Activated T-helper 2 cell treated with anti-CD3 and anti-CD28 coated beads, Interferon-gamma antibody, Interleukin-2, Interleukin-4, amounts not matched to agents 10 μg/mL and 5 μg/mL and 100 μg/mL, durations not matched to agents 14 hours and 24 hours and 36 hours (primary cell): ENCODE results near the gene QKI. TPM values are rescaled to one million over a fixed set of nuclear protein-coding genes. Genes with fewer than 3 reads are reported as not detected.

Experiments
- DNase-seq: peaks from one replicate; pipeline ENCODE4 v3.0.0; 2021; ENCODE audit warnings: low spot score
- H3K27ac Mint-ChIP-seq: one replicate; pipeline ENCODE4 v1.8.0; 2021; ENCODE audit warnings: mixed read lengths
- H3K27me3 Mint-ChIP-seq: one replicate; pipeline ENCODE4 v1.8.0; 2021; ENCODE audit warnings: low read depth, mixed read lengths
- H3K36me3 Mint-ChIP-seq: one replicate; pipeline ENCODE4 v1.8.0; 2021; ENCODE audit warnings: low read depth, mixed read lengths
- H3K4me1 Mint-ChIP-seq: one replicate; pipeline ENCODE4 v1.8.0; 2021; ENCODE audit warnings: low read depth, mixed read lengths
- H3K4me3 Mint-ChIP-seq: one replicate; pipeline ENCODE4 v1.8.0; 2021; ENCODE audit warnings: low read depth, mild to moderate bottlenecking, moderate library complexity, mixed read lengths
- H3K9me3 Mint-ChIP-seq: one replicate; pipeline ENCODE4 v1.8.0; 2021; ENCODE audit warnings: mixed read lengths
- intact Hi-C: fragments of 100-400 bp; cut with micrococcal nuclease; formaldehyde crosslinking; loops from one replicate; pipeline ENCODE4 v1.15.1; 2023
- total RNA-seq: library from RNA; stranded (reverse); gene quantifications from 2 replicates; pipeline ENCODE4 v1.2.3, GENCODE V29; 2022

The QKI gene
- total RNA-seq, 1 donor from 2014 or later, result 65.1 TPM

GRCh38 chr6:163395122-163395830 is 19.2 kb upstream of the QKI start:
- H3K9me3 Mint-ChIP-seq, result no peaks in the 10 kb centered on the region
- H3K4me1 Mint-ChIP-seq, result peaks cover 4% of the 10 kb centered on the region
- intact Hi-C loops, result no loop called here
- H3K27me3 Mint-ChIP-seq, result peaks cover 28% of the 10 kb centered on the region
- H3K36me3 Mint-ChIP-seq, result no peaks in the 10 kb centered on the region
- H3K27ac Mint-ChIP-seq, result no peak overlapping the region
- no peak overlapping the region for H3K4me3 Mint-ChIP-seq
- DNase-seq, result no peak

- Mint-ChIP-seq H3K4me1 (peaks cover 4% of the 10 kb centered on the region), H3K4me3 (no peak overlapping the region), H3K27ac (no peak overlapping the region), H3K36me3 (no peaks in the 10 kb centered on the region), H3K9me3 (no peaks in the 10 kb centered on the region), H3K27me3 (peaks cover 24% of the 10 kb centered on the region)
- intact Hi-C loops, result no loop called here
- DNase-seq, result no peak
Observed at GRCh38 chr6:163395831-163396185, 18.7 kb upstream of the QKI start.

GRCh38 chr6:163397326-163397725 is 17.2 kb upstream of the QKI start:
- H3K36me3 Mint-ChIP-seq, result no peaks in the 10 kb centered on the region
- no peaks in the 10 kb centered on the region for H3K9me3 Mint-ChIP-seq
- H3K27ac Mint-ChIP-seq, result no peak overlapping the region
- H3K4me3 Mint-ChIP-seq, result no peak overlapping the region
- no peak for DNase-seq
- H3K27me3 Mint-ChIP-seq, result peaks cover 19% of the 10 kb centered on the region
- intact Hi-C loops, result no loop called here
- peaks cover 4% of the 10 kb centered on the region for H3K4me1 Mint-ChIP-seq

GRCh38 chr6:163398115-163398514 is 16.4 kb upstream of the QKI start:
- H3K4me3 Mint-ChIP-seq, result no peak overlapping the region
- intact Hi-C loops, result no loop called here
- peaks cover 18% of the 10 kb centered on the region for H3K27me3 Mint-ChIP-seq
- no peaks in the 10 kb centered on the region for H3K9me3 Mint-ChIP-seq
- no peak for DNase-seq
- H3K27ac Mint-ChIP-seq, result no peak overlapping the region
- no peaks in the 10 kb centered on the region for H3K36me3 Mint-ChIP-seq
- peaks cover 4% of the 10 kb centered on the region for H3K4me1 Mint-ChIP-seq

GRCh38 chr6:163398815-163399214 is 15.7 kb upstream of the QKI start:
- peaks cover 4% of the 10 kb centered on the region for H3K4me1 Mint-ChIP-seq
- intact Hi-C loops, result no loop called here
- peaks cover 18% of the 10 kb centered on the region for H3K27me3 Mint-ChIP-seq

GRCh38 chr6:163400509-163400908 is 14.0 kb upstream of the QKI start:
- Mint-ChIP-seq H3K27ac (no peak overlapping the region), H3K27me3 (peaks cover 13% of the 10 kb centered on the region), H3K36me3 (no peaks in the 10 kb centered on the region), H3K4me1 (peaks cover 5% of the 10 kb centered on the region), H3K9me3 (no peaks in the 10 kb centered on the region), H3K4me3 (no peak overlapping the region)
- no peak for DNase-seq
- intact Hi-C loops, result no loop called here

More at GRCh38 chr6:163398815-163399214, 15.7 kb upstream of the QKI start:
- Mint-ChIP-seq H3K36me3 (no peaks in the 10 kb centered on the region), H3K27ac (no peak overlapping the region), H3K9me3 (no peaks in the 10 kb centered on the region), H3K4me3 (no peak overlapping the region)
- DNase-seq, result no peak

GRCh38 chr6:163401039-163401885 is 13.3 kb upstream of the QKI start:
- Mint-ChIP-seq H3K27me3 (peaks cover 10% of the 10 kb centered on the region), H3K27ac (no peak overlapping the region), H3K9me3 (no peaks in the 10 kb centered on the region), H3K4me3 (no peak overlapping the region), H3K4me1 (peaks cover 12% of the 10 kb centered on the region), H3K36me3 (no peaks in the 10 kb centered on the region)
- DNase-seq, result no peak
- intact Hi-C loops, result no loop called here

GRCh38 chr6:163402616-163403015 is 11.9 kb upstream of the QKI start:
- H3K9me3 Mint-ChIP-seq, result no peaks in the 10 kb centered on the region
- no peak overlapping the region for H3K4me3 Mint-ChIP-seq
- no peaks in the 10 kb centered on the region for H3K27me3 Mint-ChIP-seq
- intact Hi-C loops, result no loop called here
- no peaks in the 10 kb centered on the region for H3K36me3 Mint-ChIP-seq
- peaks cover 12% of the 10 kb centered on the region for H3K4me1 Mint-ChIP-seq
- DNase-seq, result no peak
- no peak overlapping the region for H3K27ac Mint-ChIP-seq

- Mint-ChIP-seq H3K9me3 (no peaks in the 10 kb centered on the region), H3K36me3 (no peaks in the 10 kb centered on the region), H3K4me3 (no peak overlapping the region), H3K27ac (no peak overlapping the region), H3K4me1 (peaks cover 12% of the 10 kb centered on the region), H3K27me3 (peaks cover 9% of the 10 kb centered on the region)
- DNase-seq, result no peak
- intact Hi-C loops, result no loop called here
Observed at GRCh38 chr6:163404825-163405265, 9.7 kb upstream of the QKI start.

GRCh38 chr6:163405412-163406309 is 8.9 kb upstream of the QKI start:
- H3K4me3 Mint-ChIP-seq, result peak overlapping the region; percentile 78
- DNase-seq, result no peak
- H3K9me3 Mint-ChIP-seq, result no peaks in the 10 kb centered on the region
- H3K27me3 Mint-ChIP-seq, result peaks cover 10% of the 10 kb centered on the region
- H3K27ac Mint-ChIP-seq, result peak overlapping the region; percentile 75
- no peaks in the 10 kb centered on the region for H3K36me3 Mint-ChIP-seq
- H3K4me1 Mint-ChIP-seq, result peaks cover 12% of the 10 kb centered on the region
- intact Hi-C loops, result no loop called here

GRCh38 chr6:163406366-163406765 is 8.2 kb upstream of the QKI start:
- peak overlapping the region; percentile 78 for H3K4me3 Mint-ChIP-seq
- H3K27me3 Mint-ChIP-seq, result peaks cover 17% of the 10 kb centered on the region
- H3K36me3 Mint-ChIP-seq, result no peaks in the 10 kb centered on the region
- intact Hi-C loops, result no loop called here
- peaks cover 16% of the 10 kb centered on the region for H3K4me1 Mint-ChIP-seq
- H3K27ac Mint-ChIP-seq, result no peak overlapping the region
- no peak for DNase-seq
- no peaks in the 10 kb centered on the region for H3K9me3 Mint-ChIP-seq

- no peak for DNase-seq
- H3K4me1 Mint-ChIP-seq, result peaks cover 16% of the 10 kb centered on the region
- H3K9me3 Mint-ChIP-seq, result no peaks in the 10 kb centered on the region
- no peak overlapping the region for H3K4me3 Mint-ChIP-seq
- intact Hi-C loops, result no loop called here
- H3K27ac Mint-ChIP-seq, result no peak overlapping the region
- H3K36me3 Mint-ChIP-seq, result no peaks in the 10 kb centered on the region
- peaks cover 17% of the 10 kb centered on the region for H3K27me3 Mint-ChIP-seq
Observed at GRCh38 chr6:163406830-163407229, 7.7 kb upstream of the QKI start.
